K562 (cell line): ENCODE data around the gene LAMA1. TPM values are rescaled to one million over a fixed set of nuclear protein-coding genes. Genes with fewer than 3 reads are reported as not detected.

Experiments used
- ATAC-seq: fragments of 200-7000 bp; cut with Tn5 transposase; 3 replicates; pipeline ENCODE4 v1.9.1; 2020; ENCODE audit warnings: moderate library complexity
- BruUV-seq: library from RNA; stranded (reverse); fragments of 400-500 nt; replicated peaks from 2 replicates; lab custom pipeline; 2021; lab: Mats Ljungman, UMichigan
- CTCF ChIA-PET: fragments of 300-600 bp; formaldehyde crosslinking; extraction: SDS; loops from one replicate; lab custom pipeline; 2021; ENCODE audit warnings: low intra/inter-chr PET ratio; lab: Yijun Ruan, JAX
- POLR2A ChIA-PET: fragments of 300-600, 350-650 bp; sonication (Branson Sonifier 250); formaldehyde crosslinking; extraction: SDS; loops from one replicate; lab custom pipeline; 2021; ENCODE audit warnings: antibody characterized with exemption, inconsistent platforms; lab: Yijun Ruan, JAX
- DNase-seq, 4 experiments: peaks; one replicate each; pipeline versions ENCODE4 v3.0.0 to v3.0.0-alpha.2; 2011 to 2018; ENCODE audit warnings: low spot score in 3 of 4, mixed read lengths in 3 of 4; ENCODE audit errors: extremely low read depth in 1 of 4
- FAIRE-seq: peaks from 2 replicates; lab custom pipeline; 2011; peaks lifted over from hg19 to GRCh38; lab: Jason Lieb, UNC
- H2AFZ ChIP-seq: 2 replicates; pipeline ENCODE4 v1.6.0; 2011; ENCODE audit warnings: low read depth, low read length, control low read depth, inconsistent platforms
- H3K27ac ChIP-seq: fragments of 200-600 bp; 3 replicates; pipeline ENCODE4 v1.8.0; 2011; ENCODE audit warnings: low read depth, mild to moderate bottlenecking, control low read depth, inconsistent platforms, low read length, moderate library complexity, mixed read lengths; ENCODE audit errors: extremely low read depth
- H3K27me3 ChIP-seq, 2 experiments: fragments of 300-600 bp in 1 of 2; 2 replicates in 1 of 2; 3 replicates in 1 of 2; pipeline versions ENCODE4 v1.6.0 to v1.8.0; 2011; ENCODE audit warnings: inconsistent platforms in 2 of 2, low read length in 2 of 2, mild to moderate bottlenecking in 1 of 2, mixed read lengths in 1 of 2, moderate library complexity in 1 of 2; ENCODE audit not compliant: control insufficient read depth in 2 of 2, insufficient read depth in 2 of 2
- H3K36me3 ChIP-seq: fragments of 300-600 bp; 3 replicates; pipeline ENCODE4 v1.8.0; 2011; ENCODE audit warnings: mild to moderate bottlenecking, low read length, inconsistent platforms; ENCODE audit not compliant: control insufficient read depth, insufficient read depth
- H3K4me1 ChIP-seq, 2 experiments: fragments of 200-600 bp in 1 of 2; replicated peaks in 1 of 2; 2 replicates in 1 of 2; 3 replicates in 1 of 2; pipeline versions ENCODE4 v1.5.1 to v1.8.0; 2011; ENCODE audit warnings: inconsistent platforms in 2 of 2, low read length in 2 of 2, mild to moderate bottlenecking in 1 of 2, mixed read lengths in 1 of 2, moderate library complexity in 1 of 2; ENCODE audit not compliant: control insufficient read depth in 2 of 2, insufficient read depth in 2 of 2
- H3K4me2 ChIP-seq: 2 replicates; pipeline ENCODE4 v1.6.1; 2011; ENCODE audit warnings: low read length, control low read depth, inconsistent platforms, mixed read lengths; ENCODE audit not compliant: insufficient read depth
- H3K4me3 ChIP-seq: fragments of 200-600 bp; sonication (generic), shearing (Covaris generic); 2 replicates; pipeline ENCODE4 v1.5.1; 2016; ENCODE audit warnings: control low read depth, inconsistent platforms
- H3K79me2 ChIP-seq: fragments of 200-600 bp; 3 replicates; pipeline ENCODE4 v1.8.0; 2011; ENCODE audit warnings: low read length, inconsistent platforms; ENCODE audit not compliant: control insufficient read depth, insufficient read depth
- H3K9ac ChIP-seq, 2 experiments: 2 replicates each; pipeline versions ENCODE4 v1.6.0 to v1.6.1; 2011; ENCODE audit warnings: low read depth in 2 of 2, low read length in 2 of 2, control low read depth in 1 of 2, inconsistent platforms in 1 of 2, mild to moderate bottlenecking in 1 of 2, mixed read lengths in 1 of 2; ENCODE audit not compliant: insufficient read depth in 1 of 2
- H3K9me1 ChIP-seq: one replicate; pipeline ENCODE4 v1.6.0; 2011; ENCODE audit warnings: inconsistent platforms, mild to moderate bottlenecking, low read length, moderate library complexity; ENCODE audit not compliant: control insufficient read depth, insufficient read depth
- H3K9me3 ChIP-seq: replicated peaks from 2 replicates; pipeline ENCODE4 v1.5.1; 2011; ENCODE audit warnings: low read depth, low read length, inconsistent platforms; ENCODE audit not compliant: control insufficient read depth, insufficient read depth
- H4K20me1 ChIP-seq: replicated peaks from 2 replicates; pipeline ENCODE4 v1.6.1; 2011; ENCODE audit warnings: low read length, inconsistent platforms, mixed read lengths; ENCODE audit not compliant: control insufficient read depth, insufficient read depth
- CREB1 ChIP-seq, 2 experiments: sonication (generic) in 1 of 2; formaldehyde crosslinking in 1 of 2; IDR thresholded peaks; 2 replicates each; pipeline versions ENCODE4 v1.6.1 to v1.8.0; 2012 to 2022; ENCODE audit warnings: inconsistent platforms in 1 of 2, mild to moderate bottlenecking in 1 of 2, missing genetic modification reagents in 1 of 2, moderate library complexity in 1 of 2
- CXXC5 ChIP-seq: fragments of 250-450 bp; sonication (Bioruptor Pico); IDR thresholded peaks from 2 replicates; pipeline ENCODE4 v1.8.0; 2022; ENCODE audit warnings: inconsistent platforms, mild to moderate bottlenecking, moderate library complexity
- EP300 ChIP-seq: IDR thresholded peaks from 2 replicates; pipeline ENCODE4 v1.6.1; 2012; ENCODE audit warnings: low read length, improper control_type of control experiment
- HMG20B ChIP-seq: fragments of 250-450 bp; sonication (Bioruptor Pico); IDR thresholded peaks from 2 replicates; pipeline ENCODE4 v1.5.0; 2021; ENCODE audit warnings: mild to moderate bottlenecking
- KLF1 ChIP-seq: fragments of 450-650 bp; IDR thresholded peaks from 2 replicates; pipeline ENCODE4 v1.6.1; 2016; ENCODE audit warnings: missing genetic modification characterization, missing compliant biosample characterization
- MAX ChIP-seq: sonication (generic); formaldehyde crosslinking; IDR thresholded peaks from 2 replicates; pipeline ENCODE4 v1.9.0; 2022; ENCODE audit warnings: mild to moderate bottlenecking, missing genetic modification reagents
- MEIS2 ChIP-seq: fragments of 450-650 bp; IDR thresholded peaks from 2 replicates; pipeline ENCODE4 v1.6.1; 2014; ENCODE audit warnings: mild to moderate bottlenecking; ENCODE audit not compliant: partially characterized antibody
- POLR2H ChIP-seq: IDR thresholded peaks from 2 replicates; pipeline ENCODE4 v1.6.1; 2016; ENCODE audit warnings: missing genetic modification characterization, low read depth, mild to moderate bottlenecking, control low read depth, missing compliant biosample characterization, moderate library complexity
- RFX7 ChIP-seq: fragments of 250-450 bp; sonication (Bioruptor Pico); IDR thresholded peaks from 2 replicates; pipeline ENCODE4 v1.5.1; 2021; ENCODE audit warnings: mild to moderate bottlenecking
- RREB1 ChIP-seq: fragments of 250-450 bp; sonication (Bioruptor Pico); IDR thresholded peaks from 2 replicates; pipeline ENCODE4 v1.4.0; 2020
- RUNX1 ChIP-seq: sonication (generic); IDR thresholded peaks from 2 replicates; pipeline ENCODE4 v1.6.1; 2016; ENCODE audit warnings: antibody characterized with exemption, low read depth
- SETDB1 ChIP-seq: IDR thresholded peaks from one replicate; pipeline ENCODE4 v1.6.1; 2012; ENCODE audit warnings: low read length, control low read depth, inconsistent platforms
- TEAD4 ChIP-seq, 2 experiments: sonication (generic) in 1 of 2; formaldehyde crosslinking in 1 of 2; IDR thresholded peaks; 2 replicates each; pipeline versions ENCODE4 v1.6.1 to v1.8.0; 2012 to 2022; ENCODE audit warnings: borderline replicate concordance in 1 of 2, inconsistent platforms in 1 of 2, low read length in 1 of 2, mild to moderate bottlenecking in 1 of 2, missing genetic modification reagents in 1 of 2
- ZC3H11A ChIP-seq: IDR thresholded peaks from 2 replicates; pipeline ENCODE4 v1.6.1; 2012; ENCODE audit warnings: low read depth, low read length, improper control_type of control experiment
- ZNF143 ChIP-seq: sonication (generic); formaldehyde crosslinking; IDR thresholded peaks from 2 replicates; pipeline ENCODE4 v1.9.0; 2022; ENCODE audit warnings: mild to moderate bottlenecking, missing genetic modification reagents
- ZNF41 ChIP-seq: fragments of 250-450 bp; sonication (Bioruptor Pico); conservative IDR thresholded peaks from 2 replicates; pipeline ENCODE4 v1.4.0; 2020; ENCODE audit warnings: mild to moderate bottlenecking
- ZNF586 ChIP-seq: fragments of 450-650 bp; formaldehyde crosslinking; conservative IDR thresholded peaks from 2 replicates; pipeline ENCODE4 v1.4.0; 2020; ENCODE audit warnings: mild to moderate bottlenecking, moderate library complexity
- ZNF668 ChIP-seq: fragments of 250-450 bp; sonication (Bioruptor Pico); IDR thresholded peaks from 2 replicates; pipeline ENCODE4 v1.8.0; 2022; ENCODE audit warnings: mild to moderate bottlenecking, inconsistent platforms
- whole genome bisulfite sequencing: fragments of 100-300 bp; shearing (Covaris generic); methylation state at CpG from one replicate; pipeline ENCODE4 v1.1.6; 2016; ENCODE audit warnings: low coverage, mixed read lengths; ENCODE audit not compliant: insufficient coverage; ENCODE audit errors: missing lambda C conversion rate; 5-methylcytosine and 5-hydroxymethylcytosine counted together
- in situ Hi-C: fragments of 300-500 bp; cut with MboI; formaldehyde crosslinking; loops from 4 replicates; pipeline ENCODE4 v1.15.0; 2018; ENCODE audit warnings: inconsistent platforms, mixed read lengths
- intact Hi-C: fragments of 100-400 bp; cut with micrococcal nuclease; formaldehyde crosslinking; loops from 2 replicates; pipeline ENCODE4 v1.14.2; 2022
- polyA plus RNA-seq, 8 experiments: library from polyadenylated mRNA; depleted of rRNA in 4 of 8; stranded (reverse) in 5 of 8; unstranded in 3 of 8; fragments of >200 nt; fragmentation: Nextera tagmentation in 2 of 8; fragmentation: Illumina TruSeq in 1 of 8; extraction: Ambion mirVana in 2 of 8; extraction: Trizol in 1 of 8; gene quantifications; 2 replicates each; pipeline versions ENCODE4 v1.2.1 to v1.2.3, GENCODE V29; 2011 to 2014; ENCODE audit warnings: inconsistent platforms in 1 of 8, missing spikeins in 1 of 8
- total RNA-seq, 7 experiments: library from RNA; depleted of rRNA in 6 of 7; stranded (reverse); fragments of >200 nt in 6 of 7; fragmentation: Illumina TruSeq in 2 of 7; extraction: Trizol in 2 of 7; gene quantifications; 2 replicates each; pipeline versions ENCODE4 v1.2.1 to v1.2.3, GENCODE V29; 2011 to 2021; ENCODE audit warnings: low replicate concordance in 1 of 7

Gene LAMA1
- total and polyA plus RNA-seq, 9 of the 15 experiments (the other 6 are each of a cell fraction or from before 2014, with no cell fraction given), result 0.04 TPM; not detected in 8

GRCh38 chr18:7132356-7133150, 15.0 kb upstream of the LAMA1 start:
- POLR2A ChIA-PET, result interaction anchor here (0.6 to 1.1 kb wide), 2 partner anchors 10 to 12 kb away, joined by 3 to 4 read pairs; no protein-coding TSS in a partner anchor
- CTCF ChIA-PET, result no interaction called here
- H3K4me2 ChIP-seq, result no peak overlapping the region
- H2AFZ ChIP-seq, result no peak overlapping the region
- H3K9me3 ChIP-seq, result no peaks in the 10 kb centered on the region
- no peak overlapping the region for H3K9ac ChIP-seq
- 1% methylated on average over 9 of the region's 9 CpGs for WGBS
- no peaks in the 10 kb centered on the region for H3K36me3 ChIP-seq
- FAIRE-seq, result no peak
- no TSS peak for BruUV-seq
- no peak overlapping the region for H3K27ac ChIP-seq
- in situ Hi-C loops (no loop called here), intact Hi-C loops (no loop called here)
- H3K4me3 ChIP-seq, result no peak overlapping the region
- H4K20me1 ChIP-seq, result no peaks in the 10 kb centered on the region
- peaks cover 4 to 10% of the 10 kb centered on the region in 2 experiments; a peak in 2 of 5 replicates for H3K27me3 ChIP-seq
- no peak for ATAC-seq
- no peaks in the 10 kb centered on the region for H3K9me1 ChIP-seq
- no peaks in the 10 kb centered on the region for H3K4me1 ChIP-seq
- DNase-seq, result no peak
- no peaks in the 10 kb centered on the region for H3K79me2 ChIP-seq
- TF ChIP-seq HMG20B (CRISPR knock-in tag) (no peak), ZC3H11A (no peak), CREB1 (IDR thresholded peaks at IDR 0.05) (no peak), CREB1 (CRISPR knock-in tag; IDR thresholded peaks at IDR 0.05) (no peak), EP300 (no peak), CXXC5 (CRISPR knock-in tag) (no peak), TEAD4 (IDR thresholded peaks at IDR 0.05; ENCODE audit: low read length) (no peak), TEAD4 (CRISPR knock-in tag; IDR thresholded peaks at IDR 0.05; ENCODE audit: borderline replicate concordance) (no peak), KLF1 (tag) (no peak), POLR2H (tag) (no peak), SETDB1 (no peak), ZNF586 (CRISPR knock-in tag) (no peak), RUNX1 (no peak), MAX (CRISPR knock-in tag) (no peak), ZNF668 (CRISPR knock-in tag) (no peak), MEIS2 (no peak), ZNF41 (CRISPR knock-in tag) (no peak), ZNF143 (CRISPR knock-in tag) (no peak), RFX7 (CRISPR knock-in tag) (no peak), RREB1 (CRISPR knock-in tag) (no peak)
